Panc1 (cell line): ENCODE measurements around the gene PIGC. TPM values are rescaled to one million over a fixed set of nuclear protein-coding genes. Genes with fewer than 3 reads are reported as not detected.

Experiments used
- ATAC-seq: fragments of 200-7000 bp; cut with Tn5 transposase; 2 replicates; pipeline ENCODE4 v1.9.1; 2020; ENCODE audit warnings: mild to moderate bottlenecking, moderate library complexity
- BruUV-seq: library from RNA; stranded (reverse); fragments of 400-500 nt; replicated peaks from 2 replicates; lab custom pipeline; 2021; lab: Mats Ljungman, UMichigan
- CTCF ChIA-PET: fragments of 300-600 bp; sonication (Branson Sonifier 250); formaldehyde crosslinking; loops from one replicate; lab custom pipeline; 2022; ENCODE audit warnings: antibody characterized with exemption; lab: Charles Lee
- POLR2A ChIA-PET: fragments of 300-600 bp; sonication (Branson Sonifier 250); formaldehyde crosslinking; loops from one replicate; lab custom pipeline; 2022; ENCODE audit warnings: antibody characterized with exemption; lab: Charles Lee
- DNase-seq: peaks from one replicate; pipeline ENCODE4 v3.0.0-alpha.2; 2010; ENCODE audit warnings: low read depth, low spot score
- H3K27ac ChIP-seq: 2 replicates; pipeline ENCODE4 v1.5.1; 2011; ENCODE audit warnings: mild to moderate bottlenecking, low read length, inconsistent platforms
- H3K27me3 ChIP-seq: fragments of 200-500 bp; sonication (Bioruptor generic); 2 replicates; pipeline ENCODE4 v1.6.0; 2014; ENCODE audit warnings: low read length, inconsistent platforms; ENCODE audit not compliant: control insufficient read depth, insufficient read depth
- H3K36me3 ChIP-seq: fragments of 200-500 bp; sonication (Bioruptor generic); 2 replicates; pipeline ENCODE4 v1.5.1; 2014; ENCODE audit warnings: inconsistent platforms, mild to moderate bottlenecking, low read length, moderate library complexity; ENCODE audit not compliant: control insufficient read depth, insufficient read depth
- H3K4me1 ChIP-seq: 2 replicates; pipeline ENCODE4 v1.5.1; 2011; ENCODE audit warnings: inconsistent platforms, mild to moderate bottlenecking, low read length, moderate library complexity; ENCODE audit not compliant: control insufficient read depth, insufficient read depth
- H3K4me3 ChIP-seq, 2 experiments: 2 replicates each; pipeline ENCODE4 v1.5.1; 2011 to 2012; ENCODE audit warnings: low read depth in 2 of 2, low read length in 2 of 2, mild to moderate bottlenecking in 2 of 2, inconsistent platforms in 1 of 2, moderate library complexity in 1 of 2
- H3K9me3 ChIP-seq: fragments of 200-500 bp; sonication (Bioruptor generic); 2 replicates; pipeline ENCODE4 v1.5.1; 2014; ENCODE audit warnings: low read depth, mild to moderate bottlenecking, inconsistent platforms, low read length, moderate library complexity; ENCODE audit not compliant: control insufficient read depth, insufficient read depth
- CTCF ChIP-seq: fragments of 450-650 bp; IDR thresholded peaks from 2 replicates; pipeline ENCODE4 v1.5.1; 2017; ENCODE audit warnings: mild to moderate bottlenecking
- POLR2AphosphoS5 ChIP-seq: IDR thresholded peaks from 2 replicates; pipeline ENCODE4 v1.6.1; 2012; ENCODE audit warnings: mild to moderate bottlenecking, low read depth, low read length, moderate library complexity
- REST ChIP-seq, 2 experiments: IDR thresholded peaks; 2 replicates each; pipeline ENCODE4 v1.6.1; 2011 to 2012; ENCODE audit warnings: low read depth in 2 of 2, control low read depth in 1 of 2, low read length in 1 of 2, mild to moderate bottlenecking in 1 of 2, moderate library complexity in 1 of 2; ENCODE audit not compliant: insufficient read depth in 1 of 2
- SIN3A ChIP-seq: IDR thresholded peaks from 2 replicates; pipeline ENCODE4 v1.6.1; 2012; ENCODE audit warnings: low read depth, mild to moderate bottlenecking, low read length, moderate library complexity, borderline replicate concordance; ENCODE audit not compliant: insufficient read depth
- TCF7L2 ChIP-seq: IDR thresholded peaks from 2 replicates; pipeline ENCODE4 v1.6.1; 2011; ENCODE audit warnings: mild to moderate bottlenecking, low read depth, low read length, inconsistent platforms
- in situ Hi-C: cut with HindIII; loops from 2 replicates; pipeline ENCODE4 v1.10.0; 2016; ENCODE audit warnings: low sequenced_read_pairs, low pct_unique_long_range_greater_than_20kb
- intact Hi-C: fragments of 100-400 bp; cut with micrococcal nuclease; formaldehyde crosslinking; loops from one replicate; pipeline ENCODE4 v1.10.0; 2022; ENCODE audit not compliant: unreplicated experiment
- total RNA-seq: library from RNA; stranded (reverse); gene quantifications from one replicate; pipeline ENCODE4 v1.2.1, GENCODE V29; 2021; ENCODE audit not compliant: unreplicated experiment

Gene PIGC
- total RNA-seq, 1 experiment from 2014 or later = 23.6 TPM

GRCh38 chr1:172402878-172403569, 40.8 kb downstream of the PIGC start:
- intact Hi-C loops = no loop called here
- no peak overlapping the region for H3K4me3 ChIP-seq
- H3K36me3 ChIP-seq = no peaks in the 10 kb centered on the region
- H3K27me3 ChIP-seq = no peaks in the 10 kb centered on the region
- ChIA-PET CTCF (no interaction called here), POLR2A (interaction anchor here (0.6 kb wide), 1 partner anchor 151 kb away, joined by 3 read pairs; no protein-coding TSS in a partner anchor)
- ATAC-seq (no peak), DNase-seq (no peak)
- peaks cover 24% of the 10 kb centered on the region for H3K4me1 ChIP-seq
- peak overlapping the region; percentile 100 for H3K27ac ChIP-seq
- in situ Hi-C loops = no loop called here
- H3K9me3 ChIP-seq = peaks cover 6% of the 10 kb centered on the region; the same call in 1 of the 2 replicates
- TF ChIP-seq POLR2AphosphoS5 (no peak), REST (IDR thresholded peaks at IDR 0.05; ENCODE audit: insufficient read depth in 1 of 2, low read depth in 2 of 2, low read length in 1 of 2) (no peak), CTCF (no peak), TCF7L2 (no peak), SIN3A (no peak)
- BruUV-seq = no TSS peak

DNA sequence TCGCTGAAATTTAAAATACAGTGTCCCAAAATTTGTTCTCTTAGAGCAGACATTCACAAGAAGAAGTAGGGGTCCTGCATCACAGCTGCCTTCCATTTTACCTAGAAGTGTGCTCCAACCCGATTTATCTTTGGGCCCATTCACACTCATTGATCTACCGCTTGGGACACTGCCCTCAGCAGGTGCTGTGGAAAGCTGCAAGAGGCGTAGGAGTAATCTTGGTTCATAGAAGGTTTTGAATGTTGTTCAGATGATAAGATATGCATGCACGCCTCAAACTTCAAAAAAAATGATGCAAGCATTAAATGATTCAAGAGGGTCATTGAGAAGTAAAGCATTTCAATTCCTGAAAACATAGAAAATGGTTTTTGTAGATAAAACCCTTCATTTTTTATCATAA, 42.0 kb downstream of the PIGC start:
- CTCF ChIA-PET = no interaction called here

More for the DNA sequence above, 42.0 kb downstream of the PIGC start:
- POLR2A ChIA-PET = no interaction called here
- Histone ChIP-seq H3K36me3 (no peaks in the 10 kb centered on the region), H3K4me1 (peaks cover 24% of the 10 kb centered on the region), H3K9me3 (peaks cover 17% of the 10 kb centered on the region; the same call in 1 of the 2 replicates), H3K27ac (peak overlapping the region; percentile 100), H3K27me3 (no peaks in the 10 kb centered on the region), H3K4me3 (no peak overlapping the region)
- no TSS peak for BruUV-seq
- intact Hi-C loops (no loop called here), in situ Hi-C loops (no loop called here)
- DNase-seq (no peak), ATAC-seq (no peak)
- TF ChIP-seq CTCF (peak; percentile 54), SIN3A (no peak), REST (IDR thresholded peaks at IDR 0.05; ENCODE audit: insufficient read depth in 1 of 2, low read depth in 2 of 2, low read length in 1 of 2) (no peak)
